Left lung (tissue), 10 donors: ENCODE data around the gene CMIP. TPM values are rescaled to one million over a fixed set of nuclear protein-coding genes. Genes with fewer than 3 reads are reported as not detected.

Experiments
- ATAC-seq: fragments of 200-7000 bp; cut with Tn5 transposase; one replicate; pipeline ENCODE4 v1.9.1; 2020; ENCODE audit warnings: moderate library complexity
- DNase-seq, 4 donors: peaks; one replicate each; pipeline ENCODE4 v3.0.0-alpha.2; 2013 to 2020
- H3K27ac ChIP-seq, 2 donors: fragments of 200-600 bp; sonication (generic) in 1 of 2; one replicate each; pipeline versions ENCODE4 v1.5.0 to v1.8.0; 2020 to 2021
- H3K27me3 ChIP-seq, 2 donors: fragments of 200-600 bp; sonication (generic) in 1 of 2; one replicate each; pipeline versions ENCODE4 v1.5.0 to v1.8.0; 2020 to 2021
- H3K36me3 ChIP-seq, 2 donors: fragments of 200-600 bp; sonication (generic) in 1 of 2; one replicate each; pipeline versions ENCODE4 v1.5.0 to v1.8.0; 2020 to 2021
- H3K4me1 ChIP-seq, 2 donors: fragments of 200-600 bp; one replicate each; pipeline ENCODE4 v1.8.0; 2021
- H3K4me3 ChIP-seq, 2 donors: fragments of 200-600 bp; sonication (generic) in 1 of 2; one replicate each; pipeline versions ENCODE4 v1.5.0 to v1.8.0; 2020 to 2021; ENCODE audit warnings: mild to moderate bottlenecking in 1 of 2
- H3K9me3 ChIP-seq, 2 donors: fragments of 200-600 bp; sonication (generic) in 1 of 2; one replicate each; pipeline versions ENCODE4 v1.5.0 to v1.8.0; 2020 to 2021
- CTCF ChIP-seq, 2 donors: fragments of 200-600 bp; sonication (generic) in 1 of 2; IDR thresholded peaks; one replicate each; pipeline versions ENCODE4 v1.5.0 to v1.8.0; 2021; ENCODE audit warnings: antibody characterized with exemption in 2 of 2
- intact Hi-C, 2 donors: fragments of 100-400 bp; cut with DNase I; formaldehyde crosslinking; loops; one replicate each; pipeline versions ENCODE4 v1.11.2 to v1.14.2; 2022
- polyA plus RNA-seq, 6 donors: library from polyadenylated mRNA; unstranded; fragments of 120-200 nt; gene quantifications; one replicate each; pipeline ENCODE4 v1.2.1, GENCODE V29; 2013; ENCODE audit not compliant: insufficient read length in 6 of 6
- total RNA-seq, 2 donors: library from RNA; stranded (reverse); fragmentation: NEBNext Ultra II Directional; extraction: Animal tissue kit (Norgen Biotek cat#: 25700); gene quantifications; one replicate each; pipeline ENCODE4 v1.2.1, GENCODE V29; 2021
- donor health status: DM: no; HTN: yes; CAD: no.
- donor health status: DM: no; HTN: no; CAD: no.

Gene CMIP
- total and polyA plus RNA-seq, 8 donors = 35.3 to 55.8 (median 40.4) TPM

GRCh38 chr16:81517150-81517499, 72.5 kb downstream of the CMIP start:
- H3K27ac ChIP-seq = peak overlapping the region in 1 of 2 donors; percentile 11
- peaks cover 17 to 68% of the 10 kb centered on the region in 2 donors for H3K4me1 ChIP-seq
- intact Hi-C loops = no loop called here
- no peak for ATAC-seq
- DNase-seq = no peak
- TF ChIP-seq CTCF (IDR thresholded peaks at IDR 0.05) = no peak
- no peak overlapping the region for H3K4me3 ChIP-seq
- H3K36me3 ChIP-seq = peaks cover 0 to 6% of the 10 kb centered on the region in 2 donors
- no peaks in the 10 kb centered on the region for H3K9me3 ChIP-seq
- H3K27me3 ChIP-seq = no peaks in the 10 kb centered on the region

GRCh38 chr16:81517629-81518438, 73.2 kb downstream of the CMIP start:
- DNase-seq (no peak), ATAC-seq (no peak)
- intact Hi-C loops = no loop called here
- no peak overlapping the region for H3K4me3 ChIP-seq
- no peak for TF ChIP-seq CTCF (IDR thresholded peaks at IDR 0.05)
- H3K27me3 ChIP-seq = no peaks in the 10 kb centered on the region
- peaks cover 0 to 6% of the 10 kb centered on the region in 2 donors for H3K36me3 ChIP-seq
- H3K9me3 ChIP-seq = no peaks in the 10 kb centered on the region
- H3K4me1 ChIP-seq = peaks cover 16 to 60% of the 10 kb centered on the region in 2 donors
- H3K27ac ChIP-seq = peak overlapping the region in 1 of 2 donors; percentile 11

DNA sequence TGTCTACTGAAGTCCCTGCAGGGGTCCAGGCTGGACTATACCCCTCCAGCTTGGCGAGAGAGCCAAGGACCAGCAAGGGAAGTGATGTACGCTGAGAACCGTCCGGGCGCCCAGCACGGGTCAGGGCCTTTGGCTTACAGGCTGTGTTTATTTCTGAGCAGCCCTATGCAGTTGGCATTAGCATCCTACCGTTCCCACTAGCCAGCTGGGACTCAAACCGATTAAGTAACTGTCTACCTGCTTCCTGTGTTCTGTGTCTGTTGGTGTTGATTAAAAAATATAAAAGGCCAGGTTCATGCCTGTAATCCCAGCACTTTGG, 73.8 kb downstream of the CMIP start:
- ATAC-seq (no peak), DNase-seq (no peak)
- intact Hi-C loops = no loop called here
- Histone ChIP-seq H3K4me3 (no peak overlapping the region), H3K27ac (peak overlapping the region in 1 of 2 donors; percentile 11), H3K36me3 (peaks cover 0 to 9% of the 10 kb centered on the region in 2 donors), H3K4me1 (peaks cover 11 to 55% of the 10 kb centered on the region in 2 donors), H3K27me3 (no peaks in the 10 kb centered on the region), H3K9me3 (no peaks in the 10 kb centered on the region)
- TF ChIP-seq CTCF (IDR thresholded peaks at IDR 0.05) = no peak

DNA sequence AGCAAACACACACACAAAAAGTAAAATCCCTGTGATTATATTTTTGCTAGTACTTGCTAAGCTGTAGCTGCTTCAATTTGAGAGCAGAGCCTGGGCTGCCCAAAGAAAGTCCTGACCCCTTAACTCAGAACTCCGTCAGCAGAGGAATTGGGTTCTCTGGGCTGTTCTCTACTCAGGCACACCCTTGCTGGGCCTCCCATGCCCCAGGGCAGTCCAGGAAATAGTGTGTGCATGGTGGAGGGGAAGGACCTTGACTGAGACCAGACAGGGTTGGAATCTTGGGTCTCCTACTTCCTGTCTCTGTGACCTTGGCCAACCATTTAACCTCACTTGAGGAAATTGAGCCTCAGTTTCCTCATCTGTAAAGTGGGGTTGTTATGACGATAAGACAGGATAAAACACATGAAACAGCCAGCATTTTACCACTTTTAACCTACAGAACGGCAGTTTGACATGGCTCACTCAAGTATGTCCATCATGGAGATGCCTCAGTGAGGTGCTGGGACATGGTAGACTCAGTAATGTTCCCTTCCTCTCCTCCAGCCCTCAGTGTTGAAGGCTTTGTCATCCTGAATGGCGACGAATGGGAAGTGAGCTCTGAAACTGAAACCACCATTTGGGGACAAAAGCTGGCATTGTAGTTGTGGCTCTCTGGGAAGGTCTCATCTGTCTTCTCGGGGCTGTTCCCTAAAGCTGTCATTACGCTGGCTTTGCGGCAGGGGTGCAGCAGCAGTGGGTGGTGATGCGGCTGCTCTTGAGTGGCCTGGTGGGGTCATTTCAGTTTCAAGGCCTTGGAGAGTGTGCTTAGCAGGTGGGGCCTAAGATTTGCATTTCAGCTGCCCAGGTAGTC, 74.9 kb downstream of the CMIP start:
- H3K36me3 ChIP-seq = peaks cover 0 to 15% of the 10 kb centered on the region in 2 donors
- peak overlapping the region in 1 of 2 donors; percentile 67 for H3K27ac ChIP-seq
- TF ChIP-seq CTCF (IDR thresholded peaks at IDR 0.05) = no peak
- H3K4me1 ChIP-seq = peaks cover 0 to 44% of the 10 kb centered on the region in 2 donors
- H3K27me3 ChIP-seq = no peaks in the 10 kb centered on the region
- H3K4me3 ChIP-seq = no peak overlapping the region
- intact Hi-C loops = no loop called here
- ATAC-seq (peak; percentile 19), DNase-seq (no peak)
- no peaks in the 10 kb centered on the region for H3K9me3 ChIP-seq

DNA sequence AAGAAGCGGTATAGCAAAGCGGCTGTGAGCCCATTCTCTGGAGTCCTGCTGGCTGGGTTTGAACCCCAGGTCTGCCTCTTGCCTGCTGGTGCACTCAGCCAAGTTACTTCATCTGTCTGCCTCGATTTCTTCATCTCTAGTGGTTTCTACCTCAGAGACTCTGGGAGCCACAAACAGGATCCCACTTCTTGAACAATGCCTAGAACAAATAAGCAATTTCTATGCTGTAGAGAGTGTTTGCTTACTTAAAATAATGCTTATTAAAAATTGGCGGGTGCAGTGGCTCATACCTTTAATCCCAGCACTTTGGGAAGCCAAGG, 75.5 kb downstream of the CMIP start:
- no peaks in the 10 kb centered on the region for H3K9me3 ChIP-seq
- DNase-seq = no peak
- H3K4me3 ChIP-seq = no peak overlapping the region
- no peak for ATAC-seq
- peaks cover 0 to 15% of the 10 kb centered on the region in 2 donors for H3K36me3 ChIP-seq
- H3K4me1 ChIP-seq = peaks cover 0 to 39% of the 10 kb centered on the region in 2 donors
- H3K27ac ChIP-seq = peak overlapping the region in 1 of 2 donors; percentile 67
- TF ChIP-seq CTCF (IDR thresholded peaks at IDR 0.05) = no peak
- H3K27me3 ChIP-seq = no peaks in the 10 kb centered on the region
- intact Hi-C loops = no loop called here
